Glomerular visceral epithelial cell (primary cell): ENCODE data around the gene EFNB2.
A peak's percentile ranks its signal among the peaks of the same experiment; 100 is the strongest.

Experiments
- DNase-seq: peaks from one replicate; pipeline ENCODE4 v3.0.0-alpha.2; 2016; ENCODE audit errors: extremely low spot score

Gene EFNB2

DNA sequence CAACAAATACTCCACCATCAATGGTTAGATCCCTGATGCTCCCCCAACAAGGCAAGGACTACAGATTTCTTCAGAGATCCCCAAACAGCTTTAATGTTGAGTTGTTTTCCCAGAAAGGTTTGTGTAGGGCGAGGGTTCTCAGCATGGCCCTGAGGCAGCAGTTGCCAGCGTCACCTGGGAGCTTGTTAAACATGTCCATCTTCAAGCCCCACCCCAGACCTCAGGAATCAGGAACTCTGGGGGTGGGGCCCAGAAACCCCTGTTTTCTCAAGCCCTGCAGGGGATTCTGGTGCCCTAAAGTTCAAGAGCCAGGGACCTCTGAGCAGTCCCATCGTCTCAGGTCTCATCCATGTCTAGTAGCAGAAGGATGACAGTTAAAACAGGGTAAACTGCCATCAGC is 9.6 kb downstream of the EFNB2 start:
- DNase-seq = no peak

- no peak for DNase-seq
Observed at GRCh38 chr13:106524108-106524507, 11.4 kb downstream of the EFNB2 start.

GRCh38 chr13:106523576-106523975 is 11.9 kb downstream of the EFNB2 start:
- no peak for DNase-seq

- no peak for DNase-seq
Observed at GRCh38 chr13:106522898-106523525, 12.4 kb downstream of the EFNB2 start.

DNA sequence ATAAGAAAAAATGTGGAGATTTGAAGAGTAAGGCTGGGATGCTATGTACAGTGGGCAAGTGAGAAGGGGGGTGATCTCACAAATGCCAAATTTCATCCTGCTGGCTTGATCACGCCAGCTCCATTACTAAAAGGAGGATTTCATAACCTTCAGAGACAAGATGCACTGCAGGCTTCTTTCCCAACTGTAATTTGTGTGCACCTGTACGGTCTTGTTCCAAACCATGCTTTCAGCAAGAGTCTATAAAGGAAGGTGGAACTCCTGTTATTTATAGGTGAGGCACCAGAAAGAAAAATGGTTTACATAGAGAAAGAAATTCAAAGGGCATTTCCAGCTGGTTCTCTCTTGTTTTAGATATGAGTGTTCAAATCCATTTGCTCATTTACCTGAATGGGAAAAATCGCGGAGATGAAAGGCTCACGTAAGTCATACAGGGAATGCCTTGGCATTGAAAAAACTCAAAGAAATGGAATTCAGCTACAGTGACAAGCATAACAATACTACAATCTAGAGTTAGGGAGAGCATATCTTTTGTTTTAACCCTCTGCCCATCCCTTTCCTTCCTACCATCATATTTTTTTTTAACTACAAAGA is 13.3 kb downstream of the EFNB2 start:
- DNase-seq = no peak

- no peak for DNase-seq
Observed at GRCh38 chr13:106521095-106521799, 14.2 kb downstream of the EFNB2 start.

GRCh38 chr13:106520251-106521054 is 15.0 kb downstream of the EFNB2 start:
- no peak for DNase-seq

- DNase-seq = no peak
Observed at GRCh38 chr13:106518512-106518911, 16.9 kb downstream of the EFNB2 start.

GRCh38 chr13:106517109-106517847 is 18.2 kb downstream of the EFNB2 start:
- DNase-seq = no peak

- DNase-seq = no peak
Observed at GRCh38 chr13:106515635-106516254, 19.7 kb downstream of the EFNB2 start.

DNA sequence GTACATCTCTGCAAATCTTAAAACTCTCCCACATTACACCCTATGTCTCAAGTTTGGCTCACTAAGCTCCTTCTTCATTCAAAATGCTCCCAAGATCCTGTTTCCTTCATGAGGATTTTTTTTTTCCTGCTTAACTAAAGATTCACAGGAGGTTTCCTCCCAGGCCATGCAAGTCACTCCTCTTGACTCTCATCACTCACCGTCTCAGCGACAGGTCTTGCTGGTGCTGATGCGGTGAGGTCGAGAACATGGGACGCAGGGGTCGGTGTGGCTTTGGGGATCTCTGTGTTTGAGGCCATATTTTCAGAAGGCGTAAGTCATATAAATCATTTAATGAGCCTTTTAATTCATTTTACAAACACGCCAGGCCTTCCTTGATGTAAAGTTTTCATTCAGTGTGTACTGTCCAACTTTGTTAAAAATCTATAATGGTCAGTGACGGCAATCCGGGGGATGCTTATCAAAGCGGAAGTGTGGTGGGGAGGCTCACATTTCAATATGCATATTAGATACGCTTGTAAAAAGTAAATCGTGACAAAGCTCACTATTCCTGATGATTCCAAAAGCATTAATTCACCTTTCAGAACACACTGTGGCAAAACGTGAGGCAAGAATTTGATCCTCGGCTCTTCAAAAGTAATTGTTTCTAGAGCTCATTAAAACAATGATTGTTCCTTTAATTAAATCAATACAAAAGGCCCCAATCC is 20.4 kb downstream of the EFNB2 start:
- DNase-seq = no peak

DNA sequence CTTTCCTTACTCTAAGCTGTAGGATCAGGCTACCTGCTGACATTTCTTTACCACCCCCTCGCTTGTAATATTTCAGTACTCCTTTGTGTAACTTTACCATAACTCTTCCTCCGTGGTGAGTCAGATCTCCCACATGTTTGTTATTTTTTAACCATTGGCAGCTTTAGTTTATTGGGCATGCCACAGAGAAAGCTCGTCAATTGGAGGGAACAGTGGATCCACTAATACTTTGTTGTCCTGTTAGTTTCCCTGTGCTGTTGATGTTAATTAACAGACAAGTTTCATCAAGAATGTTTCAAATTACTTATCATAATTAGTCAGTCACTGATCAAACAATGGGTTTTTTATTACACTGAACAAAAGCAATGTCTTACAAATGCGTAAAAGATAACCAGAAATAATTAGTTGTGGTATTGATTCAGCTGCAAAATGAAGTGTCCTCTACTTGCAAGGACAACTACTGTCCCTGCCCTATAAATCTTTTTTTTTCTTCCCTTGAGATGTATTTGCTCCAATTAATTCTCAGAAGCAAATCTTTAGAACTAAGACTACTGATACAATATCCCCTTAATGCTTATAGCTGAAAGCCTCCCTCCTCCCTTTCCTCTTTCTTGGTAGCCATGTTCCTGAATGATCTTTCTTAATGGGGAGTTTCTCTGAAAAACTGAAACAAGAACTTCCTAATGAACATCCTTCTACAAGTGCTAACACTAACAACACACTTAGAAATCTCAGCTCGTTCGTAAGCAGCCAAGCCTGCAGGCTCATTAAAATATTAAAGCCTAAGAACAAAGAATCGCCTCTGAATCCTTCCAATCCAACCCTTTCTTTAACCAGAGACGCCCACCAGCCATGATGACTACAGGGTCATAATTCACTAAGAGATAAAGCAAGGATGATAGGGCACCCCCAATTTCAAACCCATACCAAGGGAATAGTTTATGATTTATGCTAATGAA is 22.2 kb downstream of the EFNB2 start:
- peak; percentile 41 for DNase-seq

GRCh38 chr13:106507560-106508274 is 27.7 kb downstream of the EFNB2 start:
- peak; percentile 86 for DNase-seq

GRCh38 chr13:106506286-106506685 is 29.2 kb downstream of the EFNB2 start:
- no peak for DNase-seq

GRCh38 chr13:106505732-106506131 is 29.7 kb downstream of the EFNB2 start:
- no peak for DNase-seq

DNA sequence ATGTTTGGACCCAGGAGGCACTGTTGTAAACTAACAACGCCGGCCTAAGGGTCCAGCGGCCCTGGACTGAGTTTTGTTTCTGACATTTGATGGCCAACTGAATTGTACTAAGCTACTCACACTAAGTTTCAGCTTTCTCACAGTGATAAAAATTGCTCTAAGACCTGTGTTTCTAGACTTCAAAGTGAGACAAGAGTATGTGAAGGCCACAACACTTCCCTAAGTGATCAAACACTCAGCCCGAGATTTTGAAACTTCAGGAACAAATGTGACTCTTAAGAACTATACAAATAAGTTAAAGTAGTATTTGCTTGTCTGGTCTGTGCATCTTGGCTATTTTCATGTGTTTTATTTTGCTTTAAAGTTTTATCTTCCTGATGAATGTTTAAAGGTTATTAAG is 30.2 kb downstream of the EFNB2 start:
- no peak for DNase-seq

GRCh38 chr13:106503730-106504453 is 31.6 kb downstream of the EFNB2 start:
- no peak for DNase-seq

DNA sequence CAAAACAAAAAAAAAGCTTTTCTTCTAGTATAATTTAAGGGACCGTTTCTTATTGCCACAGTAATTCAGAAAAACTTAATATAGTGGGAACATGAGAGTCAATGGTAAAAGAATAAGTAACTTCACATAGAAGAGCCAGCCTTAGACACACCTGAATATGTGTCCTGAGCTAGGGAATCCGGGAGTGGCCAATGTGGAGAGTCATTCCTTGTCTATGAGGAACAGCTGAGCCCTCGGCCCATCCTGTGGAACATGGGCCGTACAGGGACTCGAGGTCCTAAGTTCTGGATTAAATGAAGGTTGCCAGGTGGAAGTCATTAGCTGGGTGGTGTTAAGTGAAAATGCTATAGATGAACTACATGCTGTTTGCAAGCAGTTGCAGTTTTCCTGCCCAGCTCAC is 32.2 kb downstream of the EFNB2 start:
- DNase-seq = no peak
